GM21381 (cell line): ENCODE results near the gene SESN3.
A peak's percentile ranks its signal among the peaks of the same experiment; 100 is the strongest.
"Not testable (repeated sequence)": the region's sequence is repeated elsewhere in the genome, so short reads cannot be mapped to it uniquely, and the experiment has no call there.

ENCODE experiments used
- ATAC-seq: cut with Tn5 transposase; IDR thresholded peaks from one replicate; pipeline ENCODE4 v1.9.1; 2021; ENCODE audit warnings: mild to moderate bottlenecking, moderate library complexity; ENCODE audit not compliant: unreplicated experiment

The SESN3 gene

DNA sequence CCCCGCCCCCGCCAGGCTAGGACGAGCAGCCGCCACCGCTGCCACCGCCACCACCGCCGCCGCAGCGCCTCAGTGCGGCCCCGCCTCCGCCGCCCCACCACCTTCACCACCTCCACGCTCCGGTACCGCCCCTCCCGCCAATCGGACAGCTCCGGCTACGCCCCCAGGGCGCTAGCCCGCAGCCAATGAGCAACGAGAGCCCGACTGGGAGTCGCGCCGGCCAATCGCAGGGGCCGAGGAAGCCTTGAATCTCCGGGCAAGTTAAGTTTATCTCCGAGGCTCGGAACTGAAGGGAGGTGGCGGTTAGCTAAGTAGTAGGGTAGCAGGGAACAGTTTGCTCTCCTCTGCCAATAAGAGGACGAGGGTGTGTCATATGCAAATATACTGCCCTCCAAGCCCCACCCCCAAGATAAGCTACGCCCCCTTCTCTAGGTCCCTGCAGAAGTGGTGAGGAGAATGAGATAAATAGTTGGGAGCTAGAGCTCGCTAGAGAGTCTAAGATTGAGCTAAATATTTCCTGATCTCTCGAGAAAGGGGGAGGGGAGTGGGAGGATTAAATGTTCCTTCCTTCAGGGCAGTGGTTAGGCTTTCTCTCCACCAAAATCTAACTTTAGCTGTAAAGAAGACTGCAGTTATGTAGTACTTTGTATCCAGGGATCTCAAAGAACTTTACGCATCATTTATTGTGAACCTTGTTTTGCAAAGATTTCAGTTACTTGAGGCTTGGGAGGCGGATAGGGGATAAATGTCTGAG lies at the start of gene SESN3:
SESN3 (minus strand) TSS at position 76 of the 754 bp plus-strand sequence. CDS start 342 bp downstream, outside the sequence.
- peak; percentile 93 for ATAC-seq

DNA sequence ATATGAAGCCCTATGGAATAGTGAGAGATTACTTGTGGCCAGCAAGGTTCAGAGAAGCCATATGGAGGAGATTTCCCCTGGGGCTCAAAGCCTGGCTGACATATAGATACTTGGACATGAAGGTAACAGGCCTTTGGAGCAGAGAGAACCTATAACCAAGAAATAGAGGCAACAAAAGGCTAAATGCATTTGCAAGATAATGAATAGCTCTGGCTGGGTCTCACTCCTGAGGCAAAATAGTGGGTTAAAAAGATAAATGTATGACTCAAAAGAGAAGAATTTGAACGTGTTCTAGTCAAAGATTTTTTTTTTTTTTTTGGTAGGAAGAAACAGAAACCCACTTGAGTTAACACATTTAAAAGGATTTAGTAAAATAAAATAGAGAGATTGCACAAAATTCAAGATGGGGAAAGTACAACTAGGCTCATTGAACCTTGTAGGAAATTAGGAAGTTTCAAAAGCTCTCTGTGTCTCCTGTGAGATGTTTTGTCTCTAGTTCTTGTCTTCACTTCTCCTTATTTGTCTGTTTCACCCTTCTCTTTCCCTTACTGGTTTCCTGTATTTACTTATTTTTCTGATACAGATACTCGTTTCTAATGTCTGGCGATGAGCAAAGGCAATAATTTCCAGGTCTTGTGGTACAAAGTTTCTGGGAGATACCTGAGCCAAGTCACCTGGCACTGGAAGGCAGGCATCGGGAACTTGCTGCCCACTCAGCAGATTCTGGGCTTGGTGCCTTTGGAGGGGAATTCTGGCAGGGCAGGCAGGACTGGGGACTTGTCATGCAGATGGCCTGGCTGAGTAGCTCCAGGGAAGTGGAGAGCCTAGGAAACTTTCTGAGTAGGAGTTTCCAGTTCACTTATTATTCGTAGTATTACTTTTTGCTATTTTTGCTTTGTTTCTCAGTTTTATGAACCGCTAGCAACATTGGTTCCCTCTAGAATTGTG lies 49.2 kb upstream of the SESN3 start:
- ATAC-seq = no peak

- ATAC-seq = no peak
These were observed 46.9 kb upstream of the SESN3 start for GRCh38 chr11:95277868-95278267.

DNA sequence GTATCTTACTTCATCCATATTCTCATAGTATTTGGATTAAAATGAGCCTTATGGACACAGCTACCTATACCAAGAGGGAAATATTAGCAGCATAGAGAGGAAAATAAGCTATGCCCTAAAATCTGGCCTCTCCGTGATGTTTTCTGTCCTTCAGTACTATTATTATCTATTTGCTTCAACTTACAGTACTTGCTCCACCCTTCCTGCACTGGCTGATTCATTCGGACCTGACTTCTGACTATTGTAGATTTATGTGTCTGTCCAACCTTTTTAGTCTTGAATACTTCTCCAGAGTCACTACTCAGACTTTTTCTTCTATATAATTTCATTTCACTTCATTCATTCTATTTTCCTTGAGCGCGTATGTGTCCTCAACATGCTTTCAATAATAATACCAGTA lies 45.1 kb upstream of the SESN3 start:
- no peak for ATAC-seq

- ATAC-seq = not testable (repeated sequence)
These were observed 42.6 kb upstream of the SESN3 start for GRCh38 chr11:95273618-95274017.

- ATAC-seq = no peak
These were observed 38.2 kb upstream of the SESN3 start for GRCh38 chr11:95269036-95269819.

GRCh38 chr11:95268391-95268790 lies 37.4 kb upstream of the SESN3 start:
- no peak for ATAC-seq

- ATAC-seq = no peak
These were observed 36.7 kb upstream of the SESN3 start for GRCh38 chr11:95267601-95268213.

DNA sequence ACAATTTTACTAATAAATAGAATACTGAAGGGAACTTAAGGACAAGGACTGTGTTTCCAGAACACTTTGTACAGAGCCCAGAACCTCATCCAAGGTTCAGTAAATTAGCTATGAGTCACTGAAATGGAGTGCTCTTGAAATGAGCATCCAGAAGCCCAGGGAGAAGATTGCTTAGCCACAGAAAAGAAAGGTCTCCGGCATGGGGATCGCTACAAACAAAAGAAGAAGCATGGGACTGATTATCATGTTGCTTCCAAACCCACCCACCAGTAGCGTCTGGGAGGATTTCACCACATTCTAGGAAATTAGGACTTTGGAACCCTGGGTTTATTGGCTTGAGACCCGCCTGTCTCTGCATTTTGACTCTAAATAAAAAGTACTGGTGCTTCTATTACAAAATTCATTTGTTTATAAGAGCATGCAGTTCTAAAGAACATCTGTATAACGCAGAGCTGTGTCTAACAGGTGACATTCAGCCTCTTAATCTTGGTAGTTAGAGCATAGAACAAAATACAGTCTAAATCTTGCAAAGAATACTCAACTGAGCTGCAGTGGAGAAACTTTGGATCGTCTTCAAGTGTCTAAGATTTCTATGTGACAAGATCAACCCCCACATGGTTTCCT lies 35.9 kb upstream of the SESN3 start:
- ATAC-seq = no peak

GRCh38 chr11:95264881-95265280 lies 33.9 kb upstream of the SESN3 start:
- ATAC-seq = no peak

GRCh38 chr11:95262994-95263765 lies 32.2 kb upstream of the SESN3 start:
- ATAC-seq = no peak

DNA sequence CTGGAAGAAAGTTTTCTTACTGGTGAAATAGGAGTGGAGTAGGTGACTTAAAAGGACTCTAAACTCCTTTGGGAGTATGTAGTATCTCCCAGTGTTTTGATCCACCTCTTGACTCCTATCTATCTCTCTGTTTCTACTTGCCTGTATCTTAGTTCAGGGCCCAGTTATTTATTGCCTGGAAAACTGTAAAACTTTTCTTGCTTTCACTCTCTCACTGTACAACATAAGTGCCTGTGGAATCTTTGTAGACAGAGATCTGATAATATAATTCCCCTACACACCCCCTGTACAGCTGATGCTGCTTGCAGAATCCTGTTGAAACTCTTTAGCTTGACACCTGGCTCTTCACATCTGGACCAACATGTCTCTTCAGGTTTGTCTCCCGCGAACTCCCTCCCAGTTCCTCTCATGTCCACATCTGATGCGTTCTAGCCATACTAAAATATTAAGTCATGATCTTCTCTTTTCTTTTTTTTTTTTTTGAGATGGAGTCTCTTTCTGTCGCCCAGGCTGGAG lies 26.5 kb upstream of the SESN3 start:
- ATAC-seq = no peak

DNA sequence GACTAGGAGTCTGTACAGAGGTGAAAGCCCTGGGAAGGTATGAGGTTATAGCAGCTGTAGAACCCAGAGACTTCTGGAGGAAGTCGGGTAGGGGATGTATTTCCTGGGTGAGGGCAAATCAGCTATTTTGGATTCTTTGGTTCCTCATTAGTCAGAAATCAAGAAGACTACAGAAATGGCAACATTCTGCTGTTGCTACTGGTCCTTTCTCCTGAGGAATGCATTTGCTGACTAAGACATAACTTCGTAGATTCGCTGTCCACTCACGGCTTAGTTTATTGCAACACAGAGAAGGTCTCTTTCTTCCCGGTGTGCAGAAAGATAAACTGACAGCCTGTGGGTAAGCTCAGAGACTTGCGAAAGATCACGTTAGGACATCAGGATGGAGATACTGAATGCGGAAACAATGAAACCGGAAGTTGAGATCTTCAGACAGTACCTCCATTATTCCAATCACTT lies 25.3 kb upstream of the SESN3 start:
- no peak for ATAC-seq

DNA sequence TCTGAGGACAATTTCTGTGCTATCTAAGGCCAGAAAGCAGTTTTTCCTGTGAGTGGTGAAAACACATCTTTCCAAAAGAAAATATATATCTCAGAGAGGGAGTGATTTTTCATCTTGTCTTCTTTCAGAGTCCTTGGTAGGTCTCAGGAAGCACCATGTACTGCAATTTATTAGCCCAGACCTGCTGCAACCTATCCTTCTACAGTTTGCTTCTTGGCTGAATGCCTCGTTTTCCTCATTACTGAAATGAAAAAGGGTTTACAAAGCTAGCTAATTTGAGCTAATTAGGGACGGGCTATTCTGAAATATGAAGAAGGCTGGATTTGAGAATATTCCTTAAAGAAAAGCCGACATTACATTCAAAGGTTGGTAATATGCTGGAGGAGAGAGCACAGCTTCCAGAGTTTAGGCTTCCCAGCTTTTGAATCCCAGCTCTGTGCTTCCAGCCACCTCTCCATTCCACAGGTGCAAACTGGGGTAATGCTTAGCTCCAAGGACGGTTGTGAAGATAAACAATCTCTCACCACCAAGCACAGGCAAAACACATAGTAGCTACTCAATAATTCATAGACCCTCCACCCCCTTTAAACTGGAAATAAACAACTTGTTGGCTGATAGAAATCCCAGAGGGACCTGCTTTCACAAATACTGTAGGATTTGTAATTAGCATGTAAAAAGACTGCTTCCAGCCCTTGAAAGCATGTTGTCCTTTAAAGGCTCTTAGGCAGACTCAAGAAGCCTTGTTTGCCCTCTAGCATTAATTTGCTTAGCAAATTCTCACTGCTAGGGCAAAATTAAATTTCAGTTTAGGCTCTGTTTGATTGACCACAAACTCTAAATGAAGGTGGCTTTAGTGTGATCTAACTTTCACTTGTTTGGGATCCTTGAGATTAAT lies 24.5 kb upstream of the SESN3 start:
- ATAC-seq = no peak

- peak; percentile 5 for ATAC-seq
These were observed 23.7 kb upstream of the SESN3 start for GRCh38 chr11:95254716-95255115.

- ATAC-seq = peak; percentile 99
These were observed 23.2 kb upstream of the SESN3 start for GRCh38 chr11:95254131-95254704.

DNA sequence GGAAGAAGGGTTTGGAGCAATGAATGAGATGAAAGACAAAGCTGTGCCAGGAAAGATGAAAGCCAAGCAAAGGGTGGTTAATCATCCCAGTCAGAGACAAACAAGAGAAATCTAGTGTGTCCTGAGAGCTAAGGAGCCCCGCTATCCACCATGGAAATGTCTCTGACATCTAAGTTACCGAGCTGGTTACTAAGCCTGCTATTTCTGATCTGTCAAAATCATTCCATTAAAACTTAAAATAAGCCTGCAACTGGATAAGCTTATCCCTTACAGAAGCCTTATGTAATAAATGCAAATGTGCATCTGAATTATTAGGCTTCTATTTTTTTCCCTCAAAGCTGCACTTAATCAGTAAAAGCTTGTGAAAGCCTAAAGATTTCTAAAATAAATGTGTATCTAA lies 22.1 kb upstream of the SESN3 start:
- no peak for ATAC-seq

DNA sequence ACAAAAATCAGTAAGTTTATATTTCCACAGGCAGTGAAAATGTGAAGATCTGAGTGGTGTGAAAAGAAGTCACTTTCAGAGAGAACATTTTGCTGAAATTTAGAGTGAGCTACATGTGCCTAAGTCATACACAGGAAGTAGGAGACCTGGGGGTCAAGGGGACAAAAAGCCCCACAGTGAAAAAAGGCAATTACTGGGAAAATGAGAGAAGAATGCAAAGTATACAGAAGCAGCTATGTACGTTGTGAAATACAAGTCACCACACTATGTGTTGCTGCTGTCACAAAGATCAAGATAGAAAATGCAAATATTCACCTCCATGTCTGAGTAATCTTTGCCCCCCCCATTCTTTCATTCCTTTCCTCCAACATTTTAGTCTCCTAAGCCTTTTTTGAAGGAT lies 21.6 kb upstream of the SESN3 start:
- ATAC-seq = no peak
